Measurements from ENCODE around the gene RND3. TPM values are rescaled to one million over a fixed set of nuclear protein-coding genes. Genes with fewer than 3 reads are reported as not detected.

RND3 gene
- total and polyA plus RNA-seq, 2 of the 13 experiments (the other 11 are each of a cell fraction or from before 2014, with no cell fraction given) = 0.13 to 0.42 TPM

GRCh38 chr2:150472511-150472899 is 15.0 kb downstream of the RND3 start:
- Histone ChIP-seq H3K36me3 (replicated peaks in 1 of 2; ENCODE audit: control insufficient read depth in 1 of 2, insufficient read depth in 2 of 2, low read length in 2 of 2) (no peaks in the 10 kb centered on the region), H3K4me2 (ENCODE audit: low read depth, low read length) (no peak overlapping the region), H2AFZ (ENCODE audit: low read length) (no peak overlapping the region), H3K4me1 (ENCODE audit: insufficient read depth, low read length) (no peaks in the 10 kb centered on the region), H3K27ac (ENCODE audit: extremely low read length, insufficient read depth, low read length) (no peak overlapping the region), H3K27me3 (ENCODE audit: control insufficient read depth in 1 of 2, insufficient read depth in 2 of 2, low read length in 2 of 2) (no peaks in the 10 kb centered on the region), H3K9me3 (ENCODE audit: low read length) (no peaks in the 10 kb centered on the region), H4K20me1 (ENCODE audit: insufficient read depth, low read length) (no peaks in the 10 kb centered on the region), H3K79me2 (ENCODE audit: insufficient read depth, low read length) (no peaks in the 10 kb centered on the region), H3K4me3 (replicated peaks in 1 of 3; ENCODE audit: insufficient read depth in 1 of 3, low read depth in 2 of 3, low read length in 3 of 3) (no peak overlapping the region), H3K9ac (ENCODE audit: insufficient read depth, low read depth, low read length) (no peak overlapping the region)
- BruUV-seq (replicated peaks) = no TSS peak
- CTCF ChIA-PET (ENCODE audit: low intra/inter-chr PET ratio, low total read pairs) = no interaction called here
- POLR2A ChIA-PET = no interaction called here
- intact Hi-C loops (cut with micrococcal nuclease; ENCODE audit: unreplicated experiment) (no loop called here), in situ Hi-C loops (cut with HindIII; ENCODE audit: extremely low pct_ligation_motif_present, low pct_unique_long_range_greater_than_20kb) (no loop called here)
- WGBS (ENCODE audit: low lambda C conversion rate) = 31% methylated on average over 2 of the region's 2 CpGs
- TF ChIP-seq TAF1 (CRISPR knock-in tag; IDR thresholded peaks at IDR 0.05) (no peak), ARNT (IDR thresholded peaks at IDR 0.05) (no peak), ZNF878 (CRISPR knock-in tag; IDR thresholded peaks at IDR 0.05) (no peak), ZNF235 (CRISPR knock-in tag; IDR thresholded peaks at IDR 0.05; ENCODE audit: borderline replicate concordance) (no peak), MATR3 (CRISPR knock-in tag; IDR thresholded peaks at IDR 0.05) (no peak), STAT5B (CRISPR knock-in tag; IDR thresholded peaks at IDR 0.05) (no peak), NFYC (CRISPR knock-in tag; IDR thresholded peaks at IDR 0.05) (no peak), ZMAT3 (CRISPR knock-in tag; conservative IDR thresholded peaks at IDR 0.05) (no peak), NFRKB (IDR thresholded peaks at IDR 0.05) (no peak), ZNF574 (CRISPR knock-in tag; IDR thresholded peaks at IDR 0.05) (no peak), HOMEZ (CRISPR knock-in tag; IDR thresholded peaks at IDR 0.05; ENCODE audit: low read depth) (no peak), CBX2 (IDR thresholded peaks at IDR 0.05; ENCODE audit: low read depth, low read length) (no peak), CBX2 (CRISPR knock-in tag; IDR thresholded peaks at IDR 0.05; ENCODE audit: low read depth) (no peak), GPN1 (CRISPR knock-in tag; IDR thresholded peaks at IDR 0.05; ENCODE audit: borderline replicate concordance) (no peak), ZNF367 (CRISPR knock-in tag; IDR thresholded peaks at IDR 0.05; ENCODE audit: borderline replicate concordance) (no peak), SIN3B (IDR thresholded peaks at IDR 0.05; ENCODE audit: low read length) (no peak)
- TF ChIP-seq, protein P1, sequence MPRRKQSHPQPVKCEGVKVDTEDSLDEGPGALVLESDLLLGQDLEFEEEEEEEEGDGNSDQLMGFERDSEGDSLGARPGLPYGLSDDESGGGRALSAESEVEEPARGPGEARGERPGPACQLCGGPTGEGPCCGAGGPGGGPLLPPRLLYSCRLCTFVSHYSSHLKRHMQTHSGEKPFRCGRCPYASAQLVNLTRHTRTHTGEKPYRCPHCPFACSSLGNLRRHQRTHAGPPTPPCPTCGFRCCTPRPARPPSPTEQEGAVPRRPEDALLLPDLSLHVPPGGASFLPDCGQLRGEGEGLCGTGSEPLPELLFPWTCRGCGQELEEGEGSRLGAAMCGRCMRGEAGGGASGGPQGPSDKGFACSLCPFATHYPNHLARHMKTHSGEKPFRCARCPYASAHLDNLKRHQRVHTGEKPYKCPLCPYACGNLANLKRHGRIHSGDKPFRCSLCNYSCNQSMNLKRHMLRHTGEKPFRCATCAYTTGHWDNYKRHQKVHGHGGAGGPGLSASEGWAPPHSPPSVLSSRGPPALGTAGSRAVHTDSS (CRISPR knock-in tag; conservative IDR thresholded peaks at IDR 0.05) = no peak
- FAIRE-seq (no peak), ATAC-seq (no peak), DNase-seq (ENCODE audit: low spot score) (no peak)

Measured in HepG2 (cell line).